HepG2 (cell line): Measurements from ENCODE around the gene S100A12. TPM values are rescaled to one million over a fixed set of nuclear protein-coding genes. Genes with fewer than 3 reads are reported as not detected.

Source experiments
- ATAC-seq: fragments of 200-7000 bp; cut with Tn5 transposase; 3 replicates; pipeline ENCODE4 v1.9.1; 2020; ENCODE audit warnings: mild to moderate bottlenecking, moderate library complexity
- BruUV-seq: library from RNA; stranded (reverse); fragments of 400-500 nt; replicated peaks from 2 replicates; lab custom pipeline; 2021; lab: Mats Ljungman, UMichigan
- CTCF ChIA-PET: fragments of 300-600 bp; formaldehyde crosslinking; extraction: SDS; loops from one replicate; lab custom pipeline; 2021; ENCODE audit warnings: low total read pairs, inconsistent platforms, low intra/inter-chr PET ratio; lab: Yijun Ruan, JAX
- POLR2A ChIA-PET: fragments of 350-600 bp; sonication (Branson Sonifier 250); formaldehyde crosslinking; loops from one replicate; lab custom pipeline; 2020; ENCODE audit warnings: antibody characterized with exemption, inconsistent platforms; lab: Yijun Ruan, JAX
- DNase-seq: peaks from one replicate; pipeline ENCODE4 v3.0.0-alpha.2; 2015; ENCODE audit warnings: low spot score
- FAIRE-seq: peaks from 3 replicates; lab custom pipeline; 2011; peaks lifted over from hg19 to GRCh38; lab: Jason Lieb, UNC
- H2AFZ ChIP-seq: one replicate; pipeline ENCODE4 v1.6.1; 2011; ENCODE audit warnings: low read length, inconsistent platforms
- H3K27ac ChIP-seq: fragments of 300-600 bp; 3 replicates; pipeline ENCODE4 v1.8.0; 2011; ENCODE audit warnings: mixed run types, mild to moderate bottlenecking, mixed read lengths, low read length, inconsistent platforms; ENCODE audit not compliant: insufficient read depth; ENCODE audit errors: extremely low read length
- H3K27me3 ChIP-seq, 2 experiments: fragments of 200-600 bp in 1 of 2; 2 replicates in 1 of 2; 3 replicates in 1 of 2; pipeline versions ENCODE4 v1.6.0 to v1.8.0; 2011; ENCODE audit warnings: low read length in 2 of 2, mild to moderate bottlenecking in 2 of 2, moderate library complexity in 2 of 2, inconsistent platforms in 1 of 2; ENCODE audit not compliant: insufficient read depth in 2 of 2, control insufficient read depth in 1 of 2
- H3K36me3 ChIP-seq, 2 experiments: fragments of 200-600 bp in 1 of 2; replicated peaks in 1 of 2; 2 replicates in 1 of 2; 3 replicates in 1 of 2; pipeline versions ENCODE4 v1.5.1 to v1.8.0; 2011; ENCODE audit warnings: low read length in 2 of 2, inconsistent platforms in 1 of 2; ENCODE audit not compliant: insufficient read depth in 2 of 2, control insufficient read depth in 1 of 2
- H3K4me1 ChIP-seq: 2 replicates; pipeline ENCODE4 v1.5.1; 2012; ENCODE audit warnings: low read length, inconsistent platforms; ENCODE audit not compliant: insufficient read depth
- H3K4me2 ChIP-seq: 2 replicates; pipeline ENCODE4 v1.6.0; 2011; ENCODE audit warnings: low read depth, low read length, inconsistent platforms
- H3K4me3 ChIP-seq, 3 experiments: fragments of 200-600 bp in 1 of 3; sonication (generic), shearing (Covaris generic) in 1 of 3; replicated peaks in 1 of 3; 2 replicates each; pipeline ENCODE4 v1.5.1; 2011 to 2016; ENCODE audit warnings: low read length in 3 of 3, inconsistent platforms in 2 of 3, low read depth in 2 of 3, mild to moderate bottlenecking in 2 of 3, control low read depth in 1 of 3, mixed read lengths in 1 of 3; ENCODE audit not compliant: insufficient read depth in 1 of 3
- H3K79me2 ChIP-seq: one replicate; pipeline ENCODE4 v1.6.1; 2011; ENCODE audit warnings: low read length, inconsistent platforms; ENCODE audit not compliant: insufficient read depth
- H3K9ac ChIP-seq: 2 replicates; pipeline ENCODE4 v1.6.0; 2011; ENCODE audit warnings: mild to moderate bottlenecking, low read depth, low read length, inconsistent platforms; ENCODE audit not compliant: insufficient read depth
- H3K9me3 ChIP-seq: 2 replicates; pipeline ENCODE4 v1.5.1; 2012; ENCODE audit warnings: mild to moderate bottlenecking, low read length
- H4K20me1 ChIP-seq: 2 replicates; pipeline ENCODE4 v1.6.0; 2011; ENCODE audit warnings: inconsistent platforms, mild to moderate bottlenecking, low read length, moderate library complexity; ENCODE audit not compliant: insufficient read depth
- CCDC6 ChIP-seq: sonication (generic); formaldehyde crosslinking; IDR thresholded peaks from 2 replicates; pipeline ENCODE4 v1.8.1; 2022; ENCODE audit warnings: mild to moderate bottlenecking, missing genetic modification reagents, moderate library complexity
- CREB1 ChIP-seq, 2 experiments: fragments of 450-650 bp in 1 of 2; IDR thresholded peaks; 2 replicates each; pipeline ENCODE4 v1.6.1; 2016 to 2017; ENCODE audit warnings: control low read depth in 1 of 2, mild to moderate bottlenecking in 1 of 2, missing compliant biosample characterization in 1 of 2, missing genetic modification characterization in 1 of 2
- DR1 ChIP-seq: sonication (generic); formaldehyde crosslinking; IDR thresholded peaks from 2 replicates; pipeline ENCODE4 v1.8.0; 2021; ENCODE audit warnings: mild to moderate bottlenecking, missing genetic modification reagents, inconsistent platforms
- FOXA1 ChIP-seq, 2 experiments: fragments of 450-650 bp in 1 of 2; sonication (generic) in 1 of 2; formaldehyde crosslinking in 1 of 2; IDR thresholded peaks; 2 replicates each; pipeline versions ENCODE4 v1.4.0 to v1.6.1; 2016 to 2020; ENCODE audit warnings: missing genetic modification reagents in 1 of 2
- FOXO1 ChIP-seq: sonication (generic); formaldehyde crosslinking; IDR thresholded peaks from 2 replicates; pipeline ENCODE4 v1.4.0; 2020; ENCODE audit warnings: missing genetic modification reagents
- HMG20A ChIP-seq: IDR thresholded peaks from 2 replicates; pipeline ENCODE4 v1.6.1; 2016; ENCODE audit warnings: borderline replicate concordance
- HNRNPK ChIP-seq: fragments of 200-400 bp; formaldehyde crosslinking; IDR thresholded peaks from 2 replicates; pipeline ENCODE4 v1.6.1; 2018; ENCODE audit warnings: low read length, low read depth, moderate library complexity, mild to moderate bottlenecking; ENCODE audit not compliant: poor library complexity, severe bottlenecking
- IKZF1 ChIP-seq: fragments of 450-650 bp; IDR thresholded peaks from 2 replicates; pipeline ENCODE4 v1.7.1; 2016
- RAD51 ChIP-seq: fragments of 450-650 bp; IDR thresholded peaks from 2 replicates; pipeline ENCODE4 v1.6.1; 2016; ENCODE audit warnings: borderline replicate concordance
- ZNF746 ChIP-seq: sonication (generic); formaldehyde crosslinking; IDR thresholded peaks from 2 replicates; pipeline ENCODE4 v1.8.0; 2022; ENCODE audit warnings: mild to moderate bottlenecking, missing genetic modification reagents
- ZNF747 ChIP-seq: sonication (generic); formaldehyde crosslinking; IDR thresholded peaks from 2 replicates; pipeline ENCODE4 v1.8.1; 2023; ENCODE audit warnings: missing genetic modification reagents, mild to moderate bottlenecking, borderline replicate concordance
- WGBS: methylation state at CpG from one replicate; pipeline ENCODE4 v1.1.6; 2017; ENCODE audit warnings: low lambda C conversion rate; 5-methylcytosine and 5-hydroxymethylcytosine counted together
- in situ Hi-C: cut with HindIII; loops from 2 replicates; pipeline ENCODE4 v1.10.0; 2017; ENCODE audit warnings: low pct_unique_long_range_greater_than_20kb; ENCODE audit not compliant: extremely low pct_ligation_motif_present
- intact Hi-C: fragments of 100-400 bp; cut with micrococcal nuclease; formaldehyde crosslinking; loops from one replicate; pipeline ENCODE4 v1.10.0; 2022; ENCODE audit not compliant: unreplicated experiment
- polyA plus RNA-seq, 8 experiments: library from polyadenylated mRNA; depleted of rRNA in 3 of 8; stranded (reverse) in 7 of 8; unstranded in 1 of 8; fragments of >200 nt; fragmentation: Illumina TruSeq in 4 of 8; extraction: Trizol in 4 of 8; gene quantifications; 2 replicates each; pipeline versions ENCODE4 v1.2.1 to v1.2.3, GENCODE V29; 2011 to 2016; ENCODE audit warnings: low read depth in 4 of 8, missing spikeins in 1 of 8, mixed read lengths in 1 of 8; ENCODE audit not compliant: insufficient read depth in 1 of 8
- total RNA-seq, 5 experiments: library from RNA; depleted of rRNA; stranded (reverse); fragments of >200 nt; fragmentation: Illumina TruSeq; extraction: Trizol; gene quantifications; 2 replicates each; pipeline ENCODE4 v1.2.3, GENCODE V29; 2016; ENCODE audit warnings: low read depth in 1 of 5
- TF ChIP-seq, protein P1 (sequence below): sonication (generic); formaldehyde crosslinking; IDR thresholded peaks from 2 replicates; pipeline ENCODE4 v1.5.1; 2020; ENCODE audit warnings: missing genetic modification reagents, mild to moderate bottlenecking, borderline replicate concordance

S100A12 gene
- total and polyA plus RNA-seq, 2 of the 13 experiments (the other 11 are each of a cell fraction or from before 2014, with no cell fraction given), result not detected

DNA sequence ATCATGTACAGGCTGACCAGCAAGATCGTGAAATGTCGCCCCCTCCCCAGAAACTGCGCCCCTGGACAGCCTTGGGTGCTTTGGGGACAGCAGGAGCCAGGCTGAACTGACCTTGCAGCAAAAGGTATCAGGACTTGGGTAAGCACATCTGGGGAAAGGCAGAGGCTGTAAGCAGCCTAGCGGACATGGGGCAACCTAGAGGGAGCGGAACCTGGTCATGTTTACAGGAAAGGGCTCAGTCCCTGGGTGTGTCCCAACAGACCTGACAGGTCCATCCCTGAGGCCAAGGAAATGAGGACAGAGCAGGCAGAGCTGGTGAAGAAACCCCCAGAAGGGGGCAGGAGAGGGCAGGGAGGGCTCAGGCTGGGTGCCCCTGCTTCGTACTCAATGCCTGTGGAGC lies 18.5 kb upstream of the S100A12 start:
- Histone ChIP-seq H3K27ac (no peak overlapping the region), H3K27me3 (peaks cover 1 to 33% of the 10 kb centered on the region in 2 experiments; a peak in 4 of 5 replicates), H3K4me2 (no peak overlapping the region), H3K9me3 (no peaks in the 10 kb centered on the region), H3K36me3 (no peaks in the 10 kb centered on the region), H3K4me3 (no peak overlapping the region), H4K20me1 (no peaks in the 10 kb centered on the region), H3K4me1 (no peaks in the 10 kb centered on the region), H3K9ac (no peak overlapping the region), H2AFZ (no peak overlapping the region), H3K79me2 (no peaks in the 10 kb centered on the region)
- in situ Hi-C loops (no loop called here), intact Hi-C loops (loop anchor here (10.0 kb wide), 2 partner anchors 59 to 999 kb away; no protein-coding TSS in a partner anchor)
- FAIRE-seq, result no peak
- no TSS peak for BruUV-seq
- ChIA-PET CTCF (no interaction called here), POLR2A (no interaction called here)
- TF ChIP-seq ZNF746 (CRISPR knock-in tag), result no peak
- no peak for TF ChIP-seq FOXO1 (CRISPR knock-in tag)
- TF ChIP-seq IKZF1, result no peak
- TF ChIP-seq HMG20A (CRISPR knock-in tag), result no peak
- ATAC-seq, result peak; percentile 28; the same call in 1 of the 3 replicates
- WGBS, result no CpG with 5 or more reads among the region's 6 CpGs
- DNase-seq, result no peak

DNA sequence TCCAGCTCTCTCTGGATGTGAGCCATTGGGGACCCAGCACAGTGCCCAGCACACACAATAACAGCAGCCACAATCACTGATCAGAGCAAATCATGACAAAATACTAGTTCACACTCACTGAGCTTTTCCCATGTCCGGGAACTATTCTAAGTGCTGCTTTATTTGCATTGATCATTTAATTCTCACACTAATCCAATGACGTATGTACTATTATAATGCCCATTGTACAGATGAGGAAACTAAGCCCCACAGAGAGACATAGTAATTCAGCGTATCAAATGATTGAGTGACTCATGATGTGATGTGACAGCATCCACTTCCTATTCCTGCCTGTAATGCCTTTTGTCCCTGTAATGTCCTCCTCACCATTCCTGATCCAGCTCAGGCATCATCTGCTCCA lies 17.4 kb upstream of the S100A12 start:
- 21% methylated on average over 3 of the region's 3 CpGs for WGBS
- Histone ChIP-seq H3K9me3 (no peaks in the 10 kb centered on the region), H3K79me2 (no peaks in the 10 kb centered on the region), H3K27ac (no peak overlapping the region), H4K20me1 (no peaks in the 10 kb centered on the region), H3K4me3 (no peak overlapping the region), H3K27me3 (peaks cover 0 to 24% of the 10 kb centered on the region in 2 experiments; a peak in 4 of 5 replicates), H2AFZ (no peak overlapping the region), H3K9ac (no peak overlapping the region), H3K4me1 (no peaks in the 10 kb centered on the region), H3K4me2 (no peak overlapping the region), H3K36me3 (no peaks in the 10 kb centered on the region)
- ATAC-seq (no peak), DNase-seq (no peak), FAIRE-seq (no peak)
- CTCF ChIA-PET, result no interaction called here
- POLR2A ChIA-PET, result no interaction called here
- intact Hi-C loops, result loop anchor here (10.0 kb wide), 2 partner anchors 58 to 998 kb away; no protein-coding TSS in a partner anchor
- TF ChIP-seq CREB1 (IDR thresholded peaks at IDR 0.05) (peak; percentile 66), CREB1 (CRISPR knock-in tag; IDR thresholded peaks at IDR 0.05) (no peak), DR1 (no peak), CCDC6 (CRISPR knock-in tag) (no peak), HNRNPK (no peak), RAD51 (no peak), FOXA1 (IDR thresholded peaks at IDR 0.05) (no peak), FOXA1 (CRISPR knock-in tag; IDR thresholded peaks at IDR 0.05) (no peak), ZNF747 (CRISPR knock-in tag) (no peak)
- TF ChIP-seq, protein P1, sequence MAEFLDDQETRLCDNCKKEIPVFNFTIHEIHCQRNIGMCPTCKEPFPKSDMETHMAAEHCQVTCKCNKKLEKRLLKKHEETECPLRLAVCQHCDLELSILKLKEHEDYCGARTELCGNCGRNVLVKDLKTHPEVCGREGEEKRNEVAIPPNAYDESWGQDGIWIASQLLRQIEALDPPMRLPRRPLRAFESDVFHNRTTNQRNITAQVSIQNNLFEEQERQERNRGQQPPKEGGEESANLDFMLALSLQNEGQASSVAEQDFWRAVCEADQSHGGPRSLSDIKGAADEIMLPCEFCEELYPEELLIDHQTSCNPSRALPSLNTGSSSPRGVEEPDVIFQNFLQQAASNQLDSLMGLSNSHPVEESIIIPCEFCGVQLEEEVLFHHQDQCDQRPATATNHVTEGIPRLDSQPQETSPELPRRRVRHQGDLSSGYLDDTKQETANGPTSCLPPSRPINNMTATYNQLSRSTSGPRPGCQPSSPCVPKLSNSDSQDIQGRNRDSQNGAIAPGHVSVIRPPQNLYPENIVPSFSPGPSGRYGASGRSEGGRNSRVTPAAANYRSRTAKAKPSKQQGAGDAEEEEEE, result no peak
- in situ Hi-C loops, result no loop called here
- BruUV-seq, result no TSS peak
